ENCODE data around the gene FREM2. TPM values are rescaled to one million over a fixed set of nuclear protein-coding genes. Genes with fewer than 3 reads are reported as not detected.

The FREM2 gene
- total and polyA plus RNA-seq, 5 donors from 2014 or later, result not detected

GRCh38 chr13:38880397-38880796 is 193.5 kb downstream of the FREM2 start:
- peaks cover 4% of the 10 kb centered on the region for H3K27me3 Mint-ChIP-seq
- H3K9me3 Mint-ChIP-seq, result peaks cover 0 to 5% (median 0%) of the 10 kb centered on the region in 7 donors
- H3K4me1 Mint-ChIP-seq, result no peaks in the 10 kb centered on the region
- no peak overlapping the region for H3K27ac Mint-ChIP-seq
- Histone ChIP-seq H3K4me3 (ENCODE audit: low read depth, low read length) (no peak overlapping the region), H3K9me3 (ENCODE audit: control insufficient read depth in 2 of 2, low read length in 2 of 2) (no peaks in the 10 kb centered on the region), H3K27ac (ENCODE audit: insufficient read depth, low read length, poor library complexity, severe bottlenecking) (no peak overlapping the region), H3K36me3 (ENCODE audit: control insufficient read depth, insufficient read depth, low read length) (no peaks in the 10 kb centered on the region), H3K27me3 (ENCODE audit: control insufficient read depth, insufficient read depth, low read length) (no peaks in the 10 kb centered on the region), H3K4me1 (ENCODE audit: control insufficient read depth, insufficient read depth, low read length, poor library complexity, severe bottlenecking) (no peaks in the 10 kb centered on the region)
- ATAC-seq (ENCODE audit: low read depth in 2 of 2), result no peak
- no peaks in the 10 kb centered on the region for H3K36me3 Mint-ChIP-seq
- no peak for DNase-seq
- no peak overlapping the region for H3K4me3 Mint-ChIP-seq

- no peak for DNase-seq
- no peak overlapping the region for H3K4me3 ChIP-seq (ENCODE audit: low read depth, low read length)
- H3K9me3 ChIP-seq (ENCODE audit: control insufficient read depth in 2 of 2, low read length in 2 of 2), result no peaks in the 10 kb centered on the region
- peaks cover 0 to 5% (median 0%) of the 10 kb centered on the region in 7 donors for H3K9me3 Mint-ChIP-seq
- H3K36me3 Mint-ChIP-seq, result no peaks in the 10 kb centered on the region
- no peaks in the 10 kb centered on the region for H3K4me1 Mint-ChIP-seq
- H3K27ac ChIP-seq (ENCODE audit: insufficient read depth, low read length, poor library complexity, severe bottlenecking), result no peak overlapping the region
- no peaks in the 10 kb centered on the region for H3K36me3 ChIP-seq (ENCODE audit: control insufficient read depth, insufficient read depth, low read length)
- H3K27ac Mint-ChIP-seq, result no peak overlapping the region
- no peak overlapping the region for H3K4me3 Mint-ChIP-seq
- no peaks in the 10 kb centered on the region for H3K4me1 ChIP-seq (ENCODE audit: control insufficient read depth, insufficient read depth, low read length, poor library complexity, severe bottlenecking)
- no peaks in the 10 kb centered on the region for H3K27me3 ChIP-seq (ENCODE audit: control insufficient read depth, insufficient read depth, low read length)
- ATAC-seq (ENCODE audit: low read depth in 2 of 2), result no peak
- H3K27me3 Mint-ChIP-seq, result peaks cover under 1% of the 10 kb centered on the region
Observed at GRCh38 chr13:38883783-38884182, 196.9 kb downstream of the FREM2 start.

- H3K9me3 ChIP-seq (ENCODE audit: control insufficient read depth in 2 of 2, low read length in 2 of 2), result no peaks in the 10 kb centered on the region
- peaks cover 3% of the 10 kb centered on the region for H3K27me3 ChIP-seq (ENCODE audit: control insufficient read depth, insufficient read depth, low read length)
- no peaks in the 10 kb centered on the region for H3K4me1 ChIP-seq (ENCODE audit: control insufficient read depth, insufficient read depth, low read length, poor library complexity, severe bottlenecking)
- no peak overlapping the region for H3K4me3 ChIP-seq (ENCODE audit: low read depth, low read length)
- H3K27ac ChIP-seq (ENCODE audit: insufficient read depth, low read length, poor library complexity, severe bottlenecking), result no peak overlapping the region
- Mint-ChIP-seq H3K4me1 (no peaks in the 10 kb centered on the region), H3K9me3 (no peaks in the 10 kb centered on the region), H3K27me3 (peaks cover 10% of the 10 kb centered on the region), H3K27ac (no peak overlapping the region), H3K36me3 (no peaks in the 10 kb centered on the region), H3K4me3 (no peak overlapping the region)
- DNase-seq (no peak), ATAC-seq (ENCODE audit: low read depth in 2 of 2) (no peak)
- no peaks in the 10 kb centered on the region for H3K36me3 ChIP-seq (ENCODE audit: control insufficient read depth, insufficient read depth, low read length)
Observed at GRCh38 chr13:38888309-38888708, 201.4 kb downstream of the FREM2 start.

GRCh38 chr13:38895075-38895474 is 208.2 kb downstream of the FREM2 start:
- no peak for DNase-seq
- peaks cover 3% of the 10 kb centered on the region for H3K27me3 ChIP-seq (ENCODE audit: control insufficient read depth, insufficient read depth, low read length)
- peaks cover 0 to 1% (median 0%) of the 10 kb centered on the region in 7 donors for H3K9me3 Mint-ChIP-seq

GRCh38 chr13:38897521-38897920 is 210.6 kb downstream of the FREM2 start:
- no peaks in the 10 kb centered on the region for H3K4me1 ChIP-seq (ENCODE audit: control insufficient read depth, insufficient read depth, low read length, poor library complexity, severe bottlenecking)
- no peak overlapping the region for H3K4me3 ChIP-seq (ENCODE audit: low read depth, low read length)
- no peaks in the 10 kb centered on the region for H3K27me3 ChIP-seq (ENCODE audit: control insufficient read depth, insufficient read depth, low read length)
- Mint-ChIP-seq H3K27ac (no peak overlapping the region), H3K4me1 (no peaks in the 10 kb centered on the region), H3K36me3 (no peaks in the 10 kb centered on the region), H3K9me3 (peaks cover 0 to 1% (median 0%) of the 10 kb centered on the region in 7 donors), H3K27me3 (peaks cover 5% of the 10 kb centered on the region), H3K4me3 (no peak overlapping the region)
- no peaks in the 10 kb centered on the region for H3K36me3 ChIP-seq (ENCODE audit: control insufficient read depth, insufficient read depth, low read length)
- DNase-seq (no peak), ATAC-seq (ENCODE audit: low read depth in 2 of 2) (no peak)
- H3K9me3 ChIP-seq (ENCODE audit: control insufficient read depth in 2 of 2, low read length in 2 of 2), result no peaks in the 10 kb centered on the region
- no peak overlapping the region for H3K27ac ChIP-seq (ENCODE audit: insufficient read depth, low read length, poor library complexity, severe bottlenecking)

More at GRCh38 chr13:38895075-38895474, 208.2 kb downstream of the FREM2 start:
- Histone ChIP-seq H3K4me1 (ENCODE audit: control insufficient read depth, insufficient read depth, low read length, poor library complexity, severe bottlenecking) (no peaks in the 10 kb centered on the region), H3K27ac (ENCODE audit: insufficient read depth, low read length, poor library complexity, severe bottlenecking) (no peak overlapping the region), H3K36me3 (ENCODE audit: control insufficient read depth, insufficient read depth, low read length) (no peaks in the 10 kb centered on the region), H3K4me3 (ENCODE audit: low read depth, low read length) (no peak overlapping the region), H3K9me3 (ENCODE audit: control insufficient read depth in 2 of 2, low read length in 2 of 2) (no peaks in the 10 kb centered on the region)
- H3K27me3 Mint-ChIP-seq, result peaks cover 10% of the 10 kb centered on the region
- H3K36me3 Mint-ChIP-seq, result no peaks in the 10 kb centered on the region
- H3K4me1 Mint-ChIP-seq, result no peaks in the 10 kb centered on the region
- H3K4me3 Mint-ChIP-seq, result no peak overlapping the region
- H3K27ac Mint-ChIP-seq, result no peak overlapping the region
- no peak for ATAC-seq (ENCODE audit: low read depth in 2 of 2)

GRCh38 chr13:38898481-38898880 is 211.6 kb downstream of the FREM2 start:
- H3K4me3 Mint-ChIP-seq, result no peak overlapping the region

GRCh38 chr13:38899571-38899970 is 212.7 kb downstream of the FREM2 start:
- Histone ChIP-seq H3K4me1 (ENCODE audit: control insufficient read depth, insufficient read depth, low read length, poor library complexity, severe bottlenecking) (no peaks in the 10 kb centered on the region), H3K27ac (ENCODE audit: insufficient read depth, low read length, poor library complexity, severe bottlenecking) (no peak overlapping the region), H3K36me3 (ENCODE audit: control insufficient read depth, insufficient read depth, low read length) (no peaks in the 10 kb centered on the region), H3K27me3 (ENCODE audit: control insufficient read depth, insufficient read depth, low read length) (no peaks in the 10 kb centered on the region), H3K4me3 (ENCODE audit: low read depth, low read length) (no peak overlapping the region), H3K9me3 (ENCODE audit: control insufficient read depth in 2 of 2, low read length in 2 of 2) (no peaks in the 10 kb centered on the region)
- Mint-ChIP-seq H3K27me3 (no peaks in the 10 kb centered on the region), H3K4me3 (no peak overlapping the region), H3K36me3 (no peaks in the 10 kb centered on the region), H3K27ac (no peak overlapping the region), H3K9me3 (no peaks in the 10 kb centered on the region), H3K4me1 (no peaks in the 10 kb centered on the region)
- DNase-seq (no peak), ATAC-seq (ENCODE audit: low read depth in 2 of 2) (no peak)

More at GRCh38 chr13:38898481-38898880, 211.6 kb downstream of the FREM2 start:
- peaks cover 0 to 1% (median 0%) of the 10 kb centered on the region in 7 donors for H3K9me3 Mint-ChIP-seq
- H3K4me1 ChIP-seq (ENCODE audit: control insufficient read depth, insufficient read depth, low read length, poor library complexity, severe bottlenecking), result no peaks in the 10 kb centered on the region
- no peaks in the 10 kb centered on the region for H3K36me3 ChIP-seq (ENCODE audit: control insufficient read depth, insufficient read depth, low read length)
- no peak overlapping the region for H3K27ac Mint-ChIP-seq
- no peaks in the 10 kb centered on the region for H3K27me3 ChIP-seq (ENCODE audit: control insufficient read depth, insufficient read depth, low read length)
- H3K9me3 ChIP-seq (ENCODE audit: control insufficient read depth in 2 of 2, low read length in 2 of 2), result no peaks in the 10 kb centered on the region
- no peaks in the 10 kb centered on the region for H3K4me1 Mint-ChIP-seq
- no peaks in the 10 kb centered on the region for H3K27me3 Mint-ChIP-seq
- DNase-seq (no peak), ATAC-seq (ENCODE audit: low read depth in 2 of 2) (no peak)
- no peak overlapping the region for H3K27ac ChIP-seq (ENCODE audit: insufficient read depth, low read length, poor library complexity, severe bottlenecking)
- no peaks in the 10 kb centered on the region for H3K36me3 Mint-ChIP-seq
- no peak overlapping the region for H3K4me3 ChIP-seq (ENCODE audit: low read depth, low read length)

GRCh38 chr13:38900188-38900587 is 213.3 kb downstream of the FREM2 start:
- ATAC-seq (ENCODE audit: low read depth in 2 of 2), result no peak
- Mint-ChIP-seq H3K4me1 (no peaks in the 10 kb centered on the region), H3K27ac (no peak overlapping the region), H3K27me3 (no peaks in the 10 kb centered on the region), H3K9me3 (no peaks in the 10 kb centered on the region), H3K4me3 (no peak overlapping the region), H3K36me3 (no peaks in the 10 kb centered on the region)
- Histone ChIP-seq H3K4me3 (ENCODE audit: low read depth, low read length) (no peak overlapping the region), H3K4me1 (ENCODE audit: control insufficient read depth, insufficient read depth, low read length, poor library complexity, severe bottlenecking) (no peaks in the 10 kb centered on the region), H3K27ac (ENCODE audit: insufficient read depth, low read length, poor library complexity, severe bottlenecking) (no peak overlapping the region), H3K9me3 (ENCODE audit: control insufficient read depth in 2 of 2, low read length in 2 of 2) (no peaks in the 10 kb centered on the region), H3K36me3 (ENCODE audit: control insufficient read depth, insufficient read depth, low read length) (no peaks in the 10 kb centered on the region), H3K27me3 (ENCODE audit: control insufficient read depth, insufficient read depth, low read length) (no peaks in the 10 kb centered on the region)
- no peak for DNase-seq
